SK-N-SH (cell line): Measurements from ENCODE around the gene DCTN4. TPM values are rescaled to one million over a fixed set of nuclear protein-coding genes. Genes with fewer than 3 reads are reported as not detected.

Experiments used
- CTCF ChIA-PET: fragments of 300-600, 350-600 bp; formaldehyde crosslinking; extraction: SDS; loops from one replicate; lab custom pipeline; 2021; lab: Yijun Ruan, JAX
- POLR2A ChIA-PET: fragments of 350-600 bp; sonication (Branson Sonifier 250); formaldehyde crosslinking; extraction: SDS; loops from one replicate; lab custom pipeline; 2020; ENCODE audit warnings: antibody characterized with exemption, inconsistent platforms; lab: Yijun Ruan, JAX
- DNase-seq: peaks from one replicate; pipeline ENCODE4 v3.0.0; 2012
- H2AFZ ChIP-seq: fragments of 200-600 bp; sonication (generic); 2 replicates; pipeline ENCODE4 v1.8.1; 2016; ENCODE audit warnings: antibody characterized with exemption, mild to moderate bottlenecking, low read depth
- H3F3A ChIP-seq: fragments of 200-600 bp; sonication (generic); replicated peaks from 2 replicates; pipeline ENCODE3; 2016; ENCODE audit warnings: antibody characterized with exemption, mild to moderate bottlenecking; ENCODE audit not compliant: insufficient read depth
- H3K27ac ChIP-seq, 2 experiments: fragments of 200-500 bp in 1 of 2; fragments of 200-600 bp in 1 of 2; sonication (Bioruptor generic) in 1 of 2; sonication (generic), shearing (Covaris generic) in 1 of 2; 2 replicates each; pipeline versions ENCODE4 v1.5.1 to v1.6.1; 2014 to 2016; ENCODE audit warnings: low read depth in 2 of 2, inconsistent platforms in 1 of 2, low read length in 1 of 2, mild to moderate bottlenecking in 1 of 2, mixed read lengths in 1 of 2
- H3K27me3 ChIP-seq: fragments of 200-600 bp; sonication (generic), shearing (Covaris generic); 2 replicates; pipeline ENCODE4 v1.6.1; 2016; ENCODE audit warnings: mixed run types; ENCODE audit not compliant: insufficient read depth
- H3K36me3 ChIP-seq, 2 experiments: fragments of 200-500 bp in 1 of 2; fragments of 200-600 bp in 1 of 2; sonication (Bioruptor generic) in 1 of 2; sonication (generic) in 1 of 2; replicated peaks in 1 of 2; 2 replicates each; pipeline versions ENCODE3 to v1.5.1; 2014 to 2016; ENCODE audit warnings: low read length in 1 of 2, mild to moderate bottlenecking in 1 of 2; ENCODE audit not compliant: insufficient read depth in 2 of 2, control insufficient read depth in 1 of 2
- H3K4me1 ChIP-seq, 2 experiments: fragments of 200-500 bp in 1 of 2; fragments of 200-600 bp in 1 of 2; sonication (Bioruptor generic) in 1 of 2; sonication (generic), shearing (Covaris generic) in 1 of 2; 2 replicates each; pipeline versions ENCODE4 v1.5.1 to v1.6.1; 2014 to 2016; ENCODE audit warnings: low read depth in 1 of 2, low read length in 1 of 2, mixed run types in 1 of 2; ENCODE audit not compliant: insufficient read depth in 2 of 2, control insufficient read depth in 1 of 2
- H3K4me2 ChIP-seq: fragments of 200-600 bp; sonication (generic), shearing (Covaris generic); 2 replicates; pipeline ENCODE4 v1.6.1; 2017; ENCODE audit warnings: mixed run types
- H3K4me3 ChIP-seq, 2 experiments: fragments of 200-500 bp in 1 of 2; fragments of 200-600 bp in 1 of 2; sonication (Bioruptor generic) in 1 of 2; sonication (generic), shearing (Covaris generic) in 1 of 2; 2 replicates each; pipeline versions ENCODE4 v1.5.1 to v1.8.1; 2014 to 2016; ENCODE audit warnings: low read depth in 2 of 2, inconsistent platforms in 1 of 2, low read length in 1 of 2, mild to moderate bottlenecking in 1 of 2, mixed read lengths in 1 of 2, moderate library complexity in 1 of 2
- H3K79me2 ChIP-seq: fragments of 200-600 bp; sonication (generic); 2 replicates; pipeline ENCODE4 v1.8.1; 2017; ENCODE audit warnings: mild to moderate bottlenecking; ENCODE audit not compliant: insufficient read depth
- H3K9ac ChIP-seq: fragments of 200-600 bp; sonication (generic); 2 replicates; pipeline ENCODE4 v1.6.1; 2017; ENCODE audit warnings: mixed run types
- H3K9me2 ChIP-seq: fragments of 200-600 bp; sonication (generic); 2 replicates; pipeline ENCODE4 v1.6.1; 2017; ENCODE audit warnings: mixed run types
- H3K9me3 ChIP-seq: fragments of 200-600 bp; sonication (generic); 2 replicates; pipeline ENCODE4 v1.6.1; 2017; ENCODE audit warnings: mixed run types, mild to moderate bottlenecking, moderate library complexity
- H4K20me1 ChIP-seq: fragments of 200-600 bp; sonication (generic); 2 replicates; pipeline ENCODE4 v1.6.1; 2017; ENCODE audit warnings: mild to moderate bottlenecking, mixed run types; ENCODE audit not compliant: insufficient read depth
- CHD2 ChIP-seq: fragments of 150-350 bp; IDR thresholded peaks from 2 replicates; pipeline ENCODE4 v1.6.1; 2018; ENCODE audit warnings: low read length; ENCODE audit not compliant: partially characterized antibody
- ELF1 ChIP-seq: IDR thresholded peaks from 2 replicates; pipeline ENCODE4 v1.4.0; 2012
- FOSL2 ChIP-seq: IDR thresholded peaks from 2 replicates; pipeline ENCODE4 v1.4.0; 2012; ENCODE audit warnings: low read depth, mild to moderate bottlenecking, moderate library complexity, borderline replicate concordance
- FOXJ3 ChIP-seq: sonication (generic); formaldehyde crosslinking; IDR thresholded peaks from 2 replicates; pipeline ENCODE4 v1.5.1; 2020; ENCODE audit warnings: mild to moderate bottlenecking, missing genetic modification reagents
- GABPA ChIP-seq: IDR thresholded peaks from 2 replicates; pipeline ENCODE4 v1.4.0; 2012; ENCODE audit warnings: low read depth, mild to moderate bottlenecking
- IRF3 ChIP-seq: fragments of 150-350 bp; IDR thresholded peaks from 2 replicates; pipeline ENCODE4 v1.6.1; 2016; ENCODE audit warnings: mild to moderate bottlenecking, low read depth, low read length
- REST ChIP-seq: IDR thresholded peaks from 2 replicates; pipeline ENCODE4 v1.6.1; 2012; ENCODE audit warnings: mild to moderate bottlenecking, low read depth, low read length, moderate library complexity
- SIN3A ChIP-seq: IDR thresholded peaks from 2 replicates; pipeline ENCODE4 v1.6.1; 2012; ENCODE audit warnings: low read depth, mild to moderate bottlenecking, low read length, moderate library complexity, borderline replicate concordance
- SMC3 ChIP-seq: IDR thresholded peaks from 2 replicates; pipeline ENCODE4 v1.6.1; 2012; ENCODE audit warnings: low read depth, low read length, improper control_type of control experiment
- ZBTB33 ChIP-seq: IDR thresholded peaks from 2 replicates; pipeline ENCODE4 v1.4.0; 2012; ENCODE audit warnings: low read depth, borderline replicate concordance
- WGBS: methylation state at CpG from one replicate; pipeline ENCODE4 v1.1.6; 2017; ENCODE audit warnings: low lambda C conversion rate; 5-methylcytosine and 5-hydroxymethylcytosine counted together
- polyA plus RNA-seq, 3 experiments: library from polyadenylated mRNA; depleted of rRNA; stranded (reverse); fragments of >200 nt; gene quantifications; 2 replicates each; pipeline ENCODE4 v1.2.3, GENCODE V29; 2012

Gene DCTN4
- polyA plus RNA-seq, 1 of the 3 experiments (the other 2 are of a cell fraction) = 22.8 TPM

- WGBS = 96% methylated on average over 4 of the region's 4 CpGs
- Histone ChIP-seq H2AFZ (no peak overlapping the region), H3K27ac (no peak overlapping the region), H3K9me3 (no peaks in the 10 kb centered on the region), H3K36me3 (peaks cover 35 to 43% of the 10 kb centered on the region in 2 experiments), H3K4me1 (no peaks in the 10 kb centered on the region), H3K4me3 (no peak overlapping the region), H3K4me2 (no peak overlapping the region), H3K79me2 (no peaks in the 10 kb centered on the region), H3K27me3 (no peaks in the 10 kb centered on the region), H4K20me1 (no peaks in the 10 kb centered on the region), H3K9ac (no peak overlapping the region), H3K9me2 (no peaks in the 10 kb centered on the region), H3F3A (peaks cover 32% of the 10 kb centered on the region)
- no peak for DNase-seq
- no peak for TF ChIP-seq FOXJ3 (CRISPR knock-in tag)
- CTCF ChIA-PET = interaction anchor here (1.1 to 4.0 kb wide), 2 partner anchors 146 to 162 kb away, joined by 3 to 19 read pairs; no protein-coding TSS in a partner anchor
- POLR2A ChIA-PET = no interaction called here
Measured at GRCh38 chr5:150706776-150707390, 51.9 kb downstream of the DCTN4 start.

- H3F3A ChIP-seq = peaks cover 22% of the 10 kb centered on the region
- H3K9me2 ChIP-seq = no peaks in the 10 kb centered on the region
- ChIA-PET CTCF (interaction anchor here (2.5 kb wide), 1 partner anchor 143 kb away, joined by 13 read pairs; no protein-coding TSS in a partner anchor), POLR2A (no interaction called here)
- no peak overlapping the region for H3K4me2 ChIP-seq
- no peak overlapping the region for H3K9ac ChIP-seq
- no peaks in the 10 kb centered on the region for H3K27me3 ChIP-seq
- peaks cover 20% of the 10 kb centered on the region for H3K79me2 ChIP-seq
- TF ChIP-seq SMC3 (no peak), SIN3A (no peak)
- 57% methylated on average over 3 of the region's 3 CpGs for WGBS
- H3K4me1 ChIP-seq = peaks cover 11 to 15% of the 10 kb centered on the region in 2 experiments
- H2AFZ ChIP-seq = no peak overlapping the region
- DNase-seq = no peak
- H3K27ac ChIP-seq = no peak overlapping the region
- H3K9me3 ChIP-seq = no peaks in the 10 kb centered on the region
- H4K20me1 ChIP-seq = no peaks in the 10 kb centered on the region
- peaks cover 12 to 15% of the 10 kb centered on the region in 2 experiments for H3K36me3 ChIP-seq
- H3K4me3 ChIP-seq = no peak overlapping the region
Measured at GRCh38 chr5:150703762-150704161, 55.1 kb downstream of the DCTN4 start.

GRCh38 chr5:150700594-150701377 lies 58.0 kb downstream of the DCTN4 start, which contains the start of gene RBM22:
Gene RBM22, minus strand, starts transcription at chr5:150701062. Its CDS starts 77 bp downstream, at chr5:150700985.
- POLR2A ChIA-PET = interaction anchor here (0.8 to 1.9 kb wide), 16 partner anchors 10 to 252 kb away, joined by 3 to 10 read pairs (median 4); partner anchors contain the start of genes DCTN4 and SMIM3
- CTCF ChIA-PET = interaction anchor here (0.7 to 3.0 kb wide), 39 partner anchors 9 to 467 kb away, joined by 3 to 35 read pairs (median 5); partner anchors contain the start of genes DCTN4, MYOZ3 and SMIM3
- Histone ChIP-seq H3K79me2 (peaks cover 28% of the 10 kb centered on the region), H3K27me3 (no peaks in the 10 kb centered on the region), H4K20me1 (no peaks in the 10 kb centered on the region), H3K9me2 (no peaks in the 10 kb centered on the region), H2AFZ (peak within 1 kb of the TSS; percentile 93), H3F3A (peaks cover 24% of the 10 kb centered on the region), H3K4me3 (peak within 1 kb of the TSS; percentile 76 to 98), H3K27ac (peak within 1 kb of the TSS; percentile 87 to 95), H3K9ac (peak within 1 kb of the TSS; percentile 93), H3K36me3 (peaks cover 31 to 34% of the 10 kb centered on the region in 2 experiments), H3K9me3 (no peaks in the 10 kb centered on the region), H3K4me2 (peak within 1 kb of the TSS; percentile 81), H3K4me1 (peaks cover 11 to 15% of the 10 kb centered on the region in 2 experiments)
- peak; percentile 87 for DNase-seq
- 2% methylated on average over 57 of the region's 59 CpGs for WGBS
- no peak for TF ChIP-seq FOXJ3 (CRISPR knock-in tag)
- 0 out of 2 replicates have a peak, but pooled peaks have one; percentile 24 for TF ChIP-seq REST
- TF ChIP-seq IRF3 = no peak
- TF ChIP-seq ZBTB33 = no peak
- peak; percentile 12; the same call in 1 of the 2 replicates for TF ChIP-seq SMC3
- TF ChIP-seq GABPA = peak; percentile 78
- no peak; the same call in 1 of the 2 replicates for TF ChIP-seq FOSL2
- TF ChIP-seq ELF1 = peak; percentile 77
- TF ChIP-seq CHD2 = no peak
